ENCODE results near the gene CERS5.

CERS5 gene

DNA sequence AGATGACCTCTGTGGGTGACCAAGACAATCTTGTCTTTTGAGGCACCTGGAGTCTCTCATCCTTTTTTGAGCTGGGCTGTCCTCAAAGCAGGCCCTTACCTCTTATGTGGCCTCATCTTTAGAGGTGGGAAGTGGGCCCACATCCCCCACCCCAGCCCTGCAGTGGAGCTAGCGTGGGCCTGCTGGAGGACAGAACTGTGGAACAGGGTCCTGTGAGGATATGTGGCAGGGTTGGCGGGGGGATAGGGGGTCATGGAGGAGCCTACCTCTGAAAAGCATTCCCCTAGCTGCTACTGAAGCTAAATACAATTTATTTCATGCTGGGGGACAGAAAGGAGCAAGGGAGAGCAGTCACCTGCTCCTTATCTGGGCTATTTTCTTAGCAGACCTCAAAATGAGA, 63.8 kb downstream of the CERS5 start:
- Histone ChIP-seq H3K36me3 (ENCODE audit: low read depth) (peaks cover 28% of the 10 kb centered on the region), H3K27ac (ENCODE audit: poor library complexity, severe bottlenecking) (no peak overlapping the region), H3K4me1 (ENCODE audit: insufficient read depth, poor library complexity, severe bottlenecking) (no peaks in the 10 kb centered on the region), H3K4me3 (ENCODE audit: severe bottlenecking) (no peak overlapping the region), H3K9me3 (ENCODE audit: severe bottlenecking) (no peaks in the 10 kb centered on the region), H3K27me3 (ENCODE audit: insufficient read depth, poor library complexity, severe bottlenecking) (no peaks in the 10 kb centered on the region)
- ATAC-seq (ENCODE audit: low read depth) (no peak), DNase-seq (ENCODE audit: low spot score) (no peak)
- TF ChIP-seq, protein P1, sequence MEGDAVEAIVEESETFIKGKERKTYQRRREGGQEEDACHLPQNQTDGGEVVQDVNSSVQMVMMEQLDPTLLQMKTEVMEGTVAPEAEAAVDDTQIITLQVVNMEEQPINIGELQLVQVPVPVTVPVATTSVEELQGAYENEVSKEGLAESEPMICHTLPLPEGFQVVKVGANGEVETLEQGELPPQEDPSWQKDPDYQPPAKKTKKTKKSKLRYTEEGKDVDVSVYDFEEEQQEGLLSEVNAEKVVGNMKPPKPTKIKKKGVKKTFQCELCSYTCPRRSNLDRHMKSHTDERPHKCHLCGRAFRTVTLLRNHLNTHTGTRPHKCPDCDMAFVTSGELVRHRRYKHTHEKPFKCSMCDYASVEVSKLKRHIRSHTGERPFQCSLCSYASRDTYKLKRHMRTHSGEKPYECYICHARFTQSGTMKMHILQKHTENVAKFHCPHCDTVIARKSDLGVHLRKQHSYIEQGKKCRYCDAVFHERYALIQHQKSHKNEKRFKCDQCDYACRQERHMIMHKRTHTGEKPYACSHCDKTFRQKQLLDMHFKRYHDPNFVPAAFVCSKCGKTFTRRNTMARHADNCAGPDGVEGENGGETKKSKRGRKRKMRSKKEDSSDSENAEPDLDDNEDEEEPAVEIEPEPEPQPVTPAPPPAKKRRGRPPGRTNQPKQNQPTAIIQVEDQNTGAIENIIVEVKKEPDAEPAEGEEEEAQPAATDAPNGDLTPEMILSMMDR (IDR thresholded peaks at IDR 0.05; ENCODE audit: poor library complexity, severe bottlenecking) = no peak

DNA sequence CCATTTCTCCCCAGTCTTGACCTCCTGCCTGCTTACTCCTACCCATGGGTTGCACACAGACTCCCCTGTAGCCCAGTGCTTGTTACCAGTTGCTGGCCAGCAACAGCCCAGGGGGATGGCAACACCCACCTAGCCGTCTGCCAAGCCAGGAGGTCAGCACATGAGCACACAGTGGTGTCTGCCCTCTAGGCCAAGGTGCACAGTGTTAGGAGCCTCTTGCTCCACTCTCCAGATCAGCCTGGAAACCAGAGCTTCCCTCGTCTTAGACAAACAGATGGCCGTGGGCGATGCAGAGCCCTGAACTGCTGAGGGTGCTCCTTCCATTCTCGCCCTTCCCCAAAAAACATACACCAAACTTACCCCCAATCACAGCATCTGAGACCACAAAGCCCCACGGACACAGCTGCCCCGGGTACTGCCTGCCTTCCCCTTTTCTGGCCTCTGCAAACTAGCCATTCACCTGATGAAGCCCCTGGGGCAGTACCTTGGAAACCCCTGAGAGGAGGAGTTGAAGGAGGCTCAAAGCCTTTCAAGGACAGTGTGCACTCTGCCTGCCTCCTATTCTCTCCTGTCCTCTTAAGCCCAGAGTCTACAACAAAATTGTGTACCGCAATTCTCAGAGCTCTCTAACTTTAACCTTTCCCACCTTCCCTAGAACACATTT, 64.4 kb downstream of the CERS5 start:
- ATAC-seq (ENCODE audit: low read depth) (no peak), DNase-seq (ENCODE audit: low spot score) (no peak)
- TF ChIP-seq, protein P1 (IDR thresholded peaks at IDR 0.05; ENCODE audit: poor library complexity, severe bottlenecking) = no peak
- no peaks in the 10 kb centered on the region for H3K27me3 ChIP-seq (ENCODE audit: insufficient read depth, poor library complexity, severe bottlenecking)
- H3K9me3 ChIP-seq (ENCODE audit: severe bottlenecking) = no peaks in the 10 kb centered on the region
- peaks cover 33% of the 10 kb centered on the region for H3K36me3 ChIP-seq (ENCODE audit: low read depth)
- no peaks in the 10 kb centered on the region for H3K4me1 ChIP-seq (ENCODE audit: insufficient read depth, poor library complexity, severe bottlenecking)
- H3K4me3 ChIP-seq (ENCODE audit: severe bottlenecking) = no peak overlapping the region
- no peak overlapping the region for H3K27ac ChIP-seq (ENCODE audit: poor library complexity, severe bottlenecking)

DNA sequence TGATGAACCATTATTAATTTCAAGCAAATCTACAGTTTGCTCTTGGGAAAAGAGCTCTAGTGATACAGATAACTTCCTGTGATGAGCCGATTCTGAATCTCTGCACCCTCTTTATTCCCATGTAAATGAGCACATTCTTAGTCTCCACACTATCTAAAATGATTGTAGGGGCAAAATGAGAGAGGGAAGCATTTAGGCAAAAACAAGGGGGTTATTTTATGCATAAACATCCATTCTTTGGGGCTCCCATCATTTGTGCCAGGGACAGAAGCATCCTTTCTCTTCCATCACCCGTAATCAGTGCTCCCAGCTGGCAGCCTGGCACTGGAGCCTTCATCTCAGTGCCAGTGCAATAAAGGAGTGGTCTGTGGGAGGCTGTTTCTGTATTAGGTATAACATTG, 65.0 kb downstream of the CERS5 start:
- Histone ChIP-seq H3K4me1 (ENCODE audit: insufficient read depth, poor library complexity, severe bottlenecking) (no peaks in the 10 kb centered on the region), H3K9me3 (ENCODE audit: severe bottlenecking) (no peaks in the 10 kb centered on the region), H3K27ac (ENCODE audit: poor library complexity, severe bottlenecking) (no peak overlapping the region), H3K27me3 (ENCODE audit: insufficient read depth, poor library complexity, severe bottlenecking) (no peaks in the 10 kb centered on the region), H3K4me3 (ENCODE audit: severe bottlenecking) (no peak overlapping the region), H3K36me3 (ENCODE audit: low read depth) (peaks cover 40% of the 10 kb centered on the region)
- ATAC-seq (ENCODE audit: low read depth) (no peak), DNase-seq (ENCODE audit: low spot score) (no peak)
- TF ChIP-seq, protein P1 (IDR thresholded peaks at IDR 0.05; ENCODE audit: poor library complexity, severe bottlenecking) = no peak

DNA sequence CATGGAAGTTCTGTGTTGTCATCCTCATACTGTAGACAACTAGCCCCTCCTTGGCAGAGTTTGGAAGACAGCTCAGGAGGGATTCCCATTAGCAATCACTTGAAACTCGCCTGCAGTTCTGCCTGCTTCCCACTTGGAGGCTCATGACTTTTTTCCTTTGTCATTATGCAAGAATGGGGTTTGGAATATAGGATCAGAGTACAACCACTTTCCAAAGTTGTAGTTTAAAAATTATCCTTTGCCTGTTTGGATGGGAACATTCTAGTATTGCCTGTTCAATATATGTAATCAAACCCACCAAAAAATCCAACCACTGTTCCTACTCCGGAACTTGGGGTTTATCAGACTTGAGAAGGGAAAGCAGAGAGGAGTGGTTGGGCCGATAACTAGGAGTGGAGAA, 65.5 kb downstream of the CERS5 start:
- TF ChIP-seq, protein P1 (IDR thresholded peaks at IDR 0.05; ENCODE audit: poor library complexity, severe bottlenecking) = peak; percentile 53
- Histone ChIP-seq H3K9me3 (ENCODE audit: severe bottlenecking) (no peaks in the 10 kb centered on the region), H3K4me3 (ENCODE audit: severe bottlenecking) (no peak overlapping the region), H3K4me1 (ENCODE audit: insufficient read depth, poor library complexity, severe bottlenecking) (no peaks in the 10 kb centered on the region), H3K27me3 (ENCODE audit: insufficient read depth, poor library complexity, severe bottlenecking) (no peaks in the 10 kb centered on the region), H3K27ac (ENCODE audit: poor library complexity, severe bottlenecking) (no peak overlapping the region), H3K36me3 (ENCODE audit: low read depth) (peaks cover 45% of the 10 kb centered on the region)
- ATAC-seq (ENCODE audit: low read depth) = peak; percentile 38; the same call in 2 of the 3 replicates
- no peak for DNase-seq (ENCODE audit: low spot score)

DNA sequence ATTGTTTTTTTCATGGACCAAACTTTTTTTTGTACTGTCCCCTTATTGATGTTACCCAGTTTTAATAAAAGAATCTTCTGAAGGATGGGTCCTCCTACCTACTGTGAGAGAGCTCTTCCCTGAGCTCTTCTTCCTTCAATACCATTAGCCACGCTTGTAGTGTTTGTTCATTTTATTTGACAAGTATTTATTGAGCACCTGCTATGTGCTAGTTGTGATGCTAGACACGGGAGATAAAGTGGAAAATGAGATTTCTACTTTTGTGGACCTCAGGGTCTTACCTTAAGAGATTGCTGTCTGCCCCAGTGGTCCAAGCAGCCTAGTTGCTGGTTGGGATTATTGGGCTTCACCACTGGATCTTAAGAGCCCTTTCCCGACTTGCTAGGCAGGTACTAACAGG, 66.6 kb downstream of the CERS5 start:
- TF ChIP-seq, protein P1 (IDR thresholded peaks at IDR 0.05; ENCODE audit: poor library complexity, severe bottlenecking) = no peak
- H3K4me1 ChIP-seq (ENCODE audit: insufficient read depth, poor library complexity, severe bottlenecking) = no peaks in the 10 kb centered on the region
- ATAC-seq (ENCODE audit: low read depth) = no peak
- H3K27ac ChIP-seq (ENCODE audit: poor library complexity, severe bottlenecking) = no peak overlapping the region
- DNase-seq (ENCODE audit: low spot score) = no peak
- H3K36me3 ChIP-seq (ENCODE audit: low read depth) = peaks cover 56% of the 10 kb centered on the region
- H3K4me3 ChIP-seq (ENCODE audit: severe bottlenecking) = no peak overlapping the region
- no peaks in the 10 kb centered on the region for H3K27me3 ChIP-seq (ENCODE audit: insufficient read depth, poor library complexity, severe bottlenecking)
- no peaks in the 10 kb centered on the region for H3K9me3 ChIP-seq (ENCODE audit: severe bottlenecking)
